Dendritic cell treated with granulocyte-macrophage colony-stimulating factor and Interleukin-4, amounts not matched to agents 40 ng/mL and 50 ng/mL, for 4 days (primary cell): ENCODE results near the gene POLA2.

Experiments
- H3K27ac Mint-ChIP-seq: one replicate; pipeline ENCODE4 v1.8.0; 2022; ENCODE audit warnings: mild to moderate bottlenecking, mixed read lengths
- H3K27me3 Mint-ChIP-seq: one replicate; pipeline ENCODE4 v1.8.0; 2022; ENCODE audit warnings: mild to moderate bottlenecking, mixed read lengths
- H3K36me3 Mint-ChIP-seq: one replicate; pipeline ENCODE4 v1.8.0; 2022; ENCODE audit warnings: low read depth, mixed read lengths
- H3K4me1 Mint-ChIP-seq: one replicate; pipeline ENCODE4 v1.8.0; 2022; ENCODE audit warnings: low read depth, mixed read lengths
- H3K4me3 Mint-ChIP-seq: one replicate; pipeline ENCODE4 v1.8.0; 2022; ENCODE audit warnings: mild to moderate bottlenecking, moderate library complexity, mixed read lengths
- H3K9me3 Mint-ChIP-seq: one replicate; pipeline ENCODE4 v1.8.0; 2022; ENCODE audit warnings: mixed read lengths
- intact Hi-C: fragments of 100-400 bp; cut with micrococcal nuclease; formaldehyde crosslinking; loops from one replicate; pipeline ENCODE4 v1.15.0; 2022

Gene POLA2, protein sequence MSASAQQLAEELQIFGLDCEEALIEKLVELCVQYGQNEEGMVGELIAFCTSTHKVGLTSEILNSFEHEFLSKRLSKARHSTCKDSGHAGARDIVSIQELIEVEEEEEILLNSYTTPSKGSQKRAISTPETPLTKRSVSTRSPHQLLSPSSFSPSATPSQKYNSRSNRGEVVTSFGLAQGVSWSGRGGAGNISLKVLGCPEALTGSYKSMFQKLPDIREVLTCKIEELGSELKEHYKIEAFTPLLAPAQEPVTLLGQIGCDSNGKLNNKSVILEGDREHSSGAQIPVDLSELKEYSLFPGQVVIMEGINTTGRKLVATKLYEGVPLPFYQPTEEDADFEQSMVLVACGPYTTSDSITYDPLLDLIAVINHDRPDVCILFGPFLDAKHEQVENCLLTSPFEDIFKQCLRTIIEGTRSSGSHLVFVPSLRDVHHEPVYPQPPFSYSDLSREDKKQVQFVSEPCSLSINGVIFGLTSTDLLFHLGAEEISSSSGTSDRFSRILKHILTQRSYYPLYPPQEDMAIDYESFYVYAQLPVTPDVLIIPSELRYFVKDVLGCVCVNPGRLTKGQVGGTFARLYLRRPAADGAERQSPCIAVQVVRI

DNA sequence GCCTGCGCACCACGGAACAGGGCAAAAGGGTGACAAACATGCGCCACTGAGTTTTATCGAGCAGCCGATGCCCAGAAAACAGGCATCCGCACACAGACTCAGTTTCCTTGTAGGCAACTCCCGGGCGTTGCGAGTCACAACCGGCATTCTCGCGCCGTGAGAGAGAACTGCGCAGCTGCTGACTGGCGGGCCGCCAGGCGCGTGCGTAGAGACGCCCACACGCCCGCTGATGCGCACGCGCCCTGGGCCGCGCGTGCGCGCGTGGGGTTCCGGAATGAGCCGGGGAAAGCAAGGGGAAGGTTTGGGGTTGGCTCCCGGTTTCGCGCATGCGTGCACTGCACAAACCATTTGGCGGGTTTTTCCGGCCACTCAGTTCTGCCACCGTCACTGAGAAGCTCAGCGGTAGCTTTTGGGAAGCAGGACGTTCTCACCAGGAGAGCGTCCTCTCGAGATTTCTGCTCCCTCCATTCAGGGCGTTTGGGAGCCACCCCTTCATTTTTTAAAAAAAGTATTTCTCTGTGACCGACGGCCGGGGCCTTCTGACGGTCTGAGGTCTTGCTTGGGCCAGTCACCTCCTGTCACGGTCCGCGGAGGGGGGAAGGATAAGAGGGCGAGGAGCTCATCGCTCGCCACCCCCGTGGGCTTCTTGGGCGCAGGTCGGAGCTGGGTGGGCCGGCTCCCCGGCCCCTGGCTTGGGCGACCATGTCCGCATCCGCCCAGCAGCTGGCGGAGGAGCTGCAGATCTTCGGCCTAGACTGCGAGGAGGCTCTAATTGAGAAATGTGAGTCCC is at the start of gene POLA2:
POLA2 (plus strand) TSS at position 372 of the 790 bp plus-strand sequence; CDS start at position 703, 331 bp downstream.
- peaks cover 33% of the 10 kb centered on the region for H3K4me1 Mint-ChIP-seq
- H3K27me3 Mint-ChIP-seq: no peaks in the 10 kb centered on the region
- H3K9me3 Mint-ChIP-seq: no peaks in the 10 kb centered on the region
- H3K4me3 Mint-ChIP-seq: peak within 1 kb of the TSS; percentile 76
- peaks cover 19% of the 10 kb centered on the region for H3K36me3 Mint-ChIP-seq
- H3K27ac Mint-ChIP-seq: peak within 1 kb of the TSS; percentile 90
- intact Hi-C loops: no loop called here

DNA sequence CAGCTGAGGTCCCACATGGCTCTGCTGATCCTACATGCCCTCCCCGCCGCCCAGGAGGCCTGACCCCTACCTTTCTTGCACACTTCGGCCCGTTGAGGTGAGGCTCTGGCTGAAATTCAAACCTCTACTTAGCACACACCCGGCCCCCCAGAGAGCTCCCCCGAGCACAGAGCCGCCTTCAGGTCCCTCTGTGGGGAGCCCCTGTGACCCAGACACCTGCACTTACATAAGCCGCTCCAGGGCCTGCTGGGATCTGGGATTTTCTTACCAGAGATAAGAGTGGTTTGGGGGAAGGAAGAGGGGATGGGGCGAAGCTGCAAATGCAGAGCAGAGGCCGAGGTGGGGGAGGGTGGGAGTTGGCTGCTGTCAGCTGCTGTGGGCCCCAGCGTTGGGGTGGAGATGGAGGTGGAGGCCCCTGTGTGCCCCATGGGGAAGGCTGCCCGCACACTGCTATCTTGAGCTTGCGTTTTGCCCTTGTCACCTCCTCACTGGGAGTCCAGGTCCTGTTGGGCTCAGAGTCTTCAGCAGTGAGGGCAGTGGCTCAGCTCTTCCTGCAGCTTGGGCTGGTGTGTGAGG is 49.4 kb upstream of the POLA2 start:
- H3K9me3 Mint-ChIP-seq: peaks cover 6% of the 10 kb centered on the region
- H3K27me3 Mint-ChIP-seq: peaks cover 5% of the 10 kb centered on the region
- H3K27ac Mint-ChIP-seq: no peak overlapping the region
- H3K36me3 Mint-ChIP-seq: peaks cover 50% of the 10 kb centered on the region
- peaks cover 40% of the 10 kb centered on the region for H3K4me1 Mint-ChIP-seq
- H3K4me3 Mint-ChIP-seq: no peak overlapping the region
- intact Hi-C loops: no loop called here

DNA sequence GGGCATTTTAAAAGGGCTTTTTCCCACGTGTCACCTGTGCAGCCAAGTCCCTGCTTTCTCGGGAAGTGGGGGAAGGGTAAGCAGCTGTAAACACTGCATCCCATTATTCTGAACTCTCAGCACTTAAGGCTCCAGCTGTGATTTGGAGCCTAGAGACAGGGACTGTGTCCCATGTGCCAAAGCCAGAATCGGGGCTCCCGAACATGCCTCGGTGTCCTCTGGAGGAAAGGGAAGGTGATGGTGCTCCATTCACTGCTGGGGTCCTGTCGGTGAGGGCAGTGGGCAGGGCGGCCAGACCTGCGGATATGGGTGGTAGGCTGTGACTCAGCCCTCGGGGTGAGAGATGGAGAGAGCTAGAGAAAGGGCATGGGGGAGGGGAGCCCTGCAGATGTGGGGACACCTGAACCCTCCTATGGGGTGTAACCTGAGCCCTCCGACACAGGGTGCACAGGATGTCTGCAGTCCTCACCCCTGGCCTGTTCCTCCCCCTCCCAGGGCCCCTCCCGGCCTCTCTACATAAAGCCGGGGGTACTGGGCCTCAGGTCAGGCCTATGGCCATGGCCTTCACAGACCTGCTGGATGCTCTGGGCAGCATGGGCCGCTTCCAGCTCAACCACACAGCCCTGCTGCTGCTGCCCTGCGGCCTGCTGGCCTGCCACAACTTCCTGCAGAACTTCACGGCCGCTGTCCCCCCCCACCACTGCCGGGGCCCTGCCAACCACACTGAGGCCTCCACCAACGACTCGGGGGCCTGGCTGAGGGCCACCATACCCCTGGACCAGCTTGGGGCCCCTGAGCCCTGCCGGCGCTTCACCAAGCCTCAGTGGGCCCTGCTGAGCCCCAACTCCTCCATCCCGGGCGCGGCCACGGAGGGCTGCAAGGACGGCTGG is 48.2 kb upstream of the POLA2 start:
- Mint-ChIP-seq H3K4me1 (peaks cover 30% of the 10 kb centered on the region), H3K36me3 (peaks cover 38% of the 10 kb centered on the region), H3K27me3 (peaks cover 5% of the 10 kb centered on the region), H3K27ac (no peak overlapping the region), H3K9me3 (peaks cover 6% of the 10 kb centered on the region), H3K4me3 (no peak overlapping the region)
- intact Hi-C loops: no loop called here

DNA sequence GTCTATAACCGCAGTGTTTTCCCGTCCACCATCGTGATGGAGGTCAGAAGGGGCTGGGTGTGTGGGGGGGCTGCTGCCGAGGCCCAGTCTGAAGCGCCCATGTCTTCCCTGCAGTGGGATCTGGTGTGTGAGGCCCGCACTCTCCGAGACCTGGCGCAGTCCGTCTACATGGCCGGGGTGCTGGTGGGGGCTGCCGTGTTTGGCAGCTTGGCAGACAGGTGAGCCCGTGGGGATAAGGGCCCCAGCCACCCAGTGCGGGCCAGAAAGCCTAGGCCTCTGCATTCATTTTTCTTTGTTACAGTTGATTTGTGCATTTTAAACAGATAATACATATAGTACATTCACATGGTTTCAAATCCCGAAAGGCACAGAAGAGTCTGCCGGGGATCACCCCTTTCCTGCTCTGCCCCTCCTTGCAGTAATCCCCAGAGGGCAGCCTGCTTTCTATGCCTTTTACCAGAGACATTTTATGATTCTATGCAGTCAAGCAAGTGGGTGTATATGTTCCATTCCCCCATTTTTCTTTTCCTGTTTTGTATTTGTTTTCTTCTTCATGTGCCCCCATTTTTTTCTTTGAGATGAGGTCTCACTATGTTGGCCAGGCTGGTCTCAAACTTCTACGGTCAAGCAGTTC is 47.4 kb upstream of the POLA2 start:
- Mint-ChIP-seq H3K4me3 (no peak overlapping the region), H3K27me3 (peaks cover 7% of the 10 kb centered on the region), H3K4me1 (peaks cover 26% of the 10 kb centered on the region), H3K9me3 (peaks cover 6% of the 10 kb centered on the region), H3K27ac (no peak overlapping the region), H3K36me3 (peaks cover 30% of the 10 kb centered on the region)
- intact Hi-C loops: no loop called here

DNA sequence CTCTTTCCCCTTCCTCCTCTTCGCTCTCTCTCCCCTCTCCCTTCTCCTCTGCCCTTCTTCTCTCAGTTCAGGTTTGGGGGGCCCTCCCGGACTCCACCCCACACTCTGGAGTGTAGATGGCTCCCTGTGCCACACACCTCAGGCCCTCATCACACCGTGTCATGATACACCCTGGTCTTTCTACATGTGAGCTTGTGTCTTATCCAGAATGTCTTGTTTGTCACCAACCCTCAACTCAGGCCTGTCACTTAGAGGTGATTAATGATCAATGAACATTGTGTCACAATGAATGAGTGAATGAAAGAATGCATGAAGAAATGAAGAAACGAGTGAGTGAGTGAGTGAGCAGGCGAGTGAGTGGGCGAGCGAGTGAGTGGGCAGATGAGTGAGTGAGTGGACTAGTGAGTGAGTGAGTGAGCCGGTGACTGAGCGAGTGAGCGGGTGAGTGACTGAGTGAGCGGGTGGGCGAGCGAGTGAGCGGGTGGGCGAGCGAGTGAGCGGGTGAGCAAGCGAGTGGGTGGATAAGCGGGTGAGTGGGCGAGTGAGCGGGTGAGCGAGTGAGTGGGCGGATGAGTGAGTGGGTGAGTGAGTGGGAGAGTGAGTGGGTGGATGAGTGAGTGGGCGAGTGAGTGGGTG is 46.2 kb upstream of the POLA2 start:
- Mint-ChIP-seq H3K27ac (no peak overlapping the region), H3K4me3 (no peak overlapping the region), H3K9me3 (peaks cover 6% of the 10 kb centered on the region), H3K36me3 (peaks cover 18% of the 10 kb centered on the region), H3K27me3 (peaks cover 10% of the 10 kb centered on the region), H3K4me1 (peaks cover 36% of the 10 kb centered on the region)
- intact Hi-C loops: no loop called here

DNA sequence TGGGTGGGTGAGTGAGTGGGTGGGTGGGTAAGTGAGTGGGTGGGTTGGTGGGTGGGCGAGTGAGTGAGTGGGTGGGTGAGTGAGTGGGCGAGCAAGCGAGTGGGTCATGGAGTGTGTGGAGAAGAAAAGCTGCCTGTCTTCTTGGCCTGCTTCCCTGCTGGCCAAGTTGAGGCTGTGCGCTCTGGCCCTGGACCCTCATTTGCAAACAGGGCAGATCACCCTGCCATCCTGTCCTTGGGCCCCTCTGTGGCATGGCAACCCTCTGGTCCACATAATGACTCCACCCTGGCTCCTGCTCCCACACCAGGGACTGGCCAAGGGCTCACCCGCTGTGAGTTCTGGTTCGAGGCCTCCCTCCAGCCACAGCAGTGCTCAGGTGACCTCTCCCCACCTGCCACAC is 44.9 kb upstream of the POLA2 start:
- Mint-ChIP-seq H3K27ac (no peak overlapping the region), H3K9me3 (peaks cover 6% of the 10 kb centered on the region), H3K36me3 (peaks cover 5% of the 10 kb centered on the region), H3K4me3 (no peak overlapping the region), H3K27me3 (peaks cover 10% of the 10 kb centered on the region), H3K4me1 (peaks cover 36% of the 10 kb centered on the region)
- intact Hi-C loops: no loop called here

DNA sequence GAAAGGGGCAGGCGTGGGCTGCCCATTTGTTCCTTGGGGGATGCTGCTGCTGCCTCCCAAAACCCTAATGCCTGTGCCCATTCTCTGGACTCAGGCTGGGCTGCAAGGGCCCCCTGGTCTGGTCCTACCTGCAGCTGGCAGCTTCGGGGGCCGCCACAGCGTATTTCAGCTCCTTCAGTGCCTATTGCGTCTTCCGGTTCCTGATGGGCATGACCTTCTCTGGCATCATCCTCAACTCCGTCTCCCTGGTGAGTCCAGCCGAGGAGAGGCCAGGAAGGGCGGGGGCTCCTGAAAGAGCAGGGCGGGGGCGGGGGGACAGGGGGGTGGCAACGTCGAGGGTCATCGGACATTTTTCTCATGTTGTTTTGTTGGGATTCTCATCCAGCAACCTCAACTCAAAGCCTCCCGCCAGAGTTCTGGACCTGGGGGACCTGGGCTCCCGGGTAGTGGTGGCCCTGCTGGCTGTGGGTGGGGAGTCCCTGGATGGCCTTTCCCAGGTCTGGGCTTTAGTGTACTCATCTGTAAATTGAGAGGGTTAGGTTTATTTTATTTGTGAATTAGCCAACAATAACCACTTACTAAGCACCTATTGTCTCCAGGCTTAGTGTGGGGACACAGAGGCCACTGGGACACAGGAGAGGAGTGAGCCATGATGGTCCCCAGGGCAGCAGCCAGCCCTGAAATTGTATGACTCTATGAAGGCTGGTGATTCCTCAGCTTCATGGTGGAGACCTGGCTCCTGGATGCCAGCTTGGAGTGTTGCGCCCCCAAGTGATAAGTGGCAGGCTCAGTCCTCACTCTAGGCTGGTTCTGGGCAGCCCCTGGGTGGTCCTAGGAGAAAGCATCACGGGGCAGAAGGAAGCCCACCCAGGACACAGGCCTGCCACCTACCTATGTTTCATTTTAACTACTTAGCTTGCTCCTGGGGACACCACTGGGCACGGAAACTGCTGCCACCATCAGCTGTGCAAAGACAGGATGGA is 44.0 kb upstream of the POLA2 start:
- intact Hi-C loops: no loop called here
- Mint-ChIP-seq H3K27me3 (peaks cover 10% of the 10 kb centered on the region), H3K27ac (no peak overlapping the region), H3K36me3 (no peaks in the 10 kb centered on the region), H3K4me1 (peaks cover 41% of the 10 kb centered on the region), H3K4me3 (no peak overlapping the region), H3K9me3 (peaks cover 6% of the 10 kb centered on the region)

DNA sequence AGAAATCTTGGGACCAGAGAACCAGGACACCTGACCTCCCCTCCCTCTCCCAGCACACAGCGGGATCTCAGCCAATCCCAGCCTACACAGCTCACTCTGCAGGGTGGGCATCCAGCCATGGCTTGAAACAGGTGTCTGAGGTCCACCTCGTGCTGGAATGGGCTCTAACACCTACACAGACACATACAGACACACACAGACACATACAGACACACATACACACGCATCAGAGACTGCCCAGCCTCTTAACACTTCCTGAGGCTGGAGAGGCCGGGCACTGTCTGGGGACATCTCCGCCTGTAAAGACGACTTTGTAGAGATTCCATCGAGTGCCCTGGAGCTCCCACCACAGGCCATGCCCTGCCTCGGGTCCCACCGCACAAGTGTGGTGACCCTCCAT is 43.3 kb upstream of the POLA2 start:
- no peak overlapping the region for H3K4me3 Mint-ChIP-seq
- H3K9me3 Mint-ChIP-seq: peaks cover 6% of the 10 kb centered on the region
- H3K36me3 Mint-ChIP-seq: no peaks in the 10 kb centered on the region
- intact Hi-C loops: no loop called here
- no peak overlapping the region for H3K27ac Mint-ChIP-seq
- peaks cover 8% of the 10 kb centered on the region for H3K27me3 Mint-ChIP-seq
- H3K4me1 Mint-ChIP-seq: peaks cover 40% of the 10 kb centered on the region

DNA sequence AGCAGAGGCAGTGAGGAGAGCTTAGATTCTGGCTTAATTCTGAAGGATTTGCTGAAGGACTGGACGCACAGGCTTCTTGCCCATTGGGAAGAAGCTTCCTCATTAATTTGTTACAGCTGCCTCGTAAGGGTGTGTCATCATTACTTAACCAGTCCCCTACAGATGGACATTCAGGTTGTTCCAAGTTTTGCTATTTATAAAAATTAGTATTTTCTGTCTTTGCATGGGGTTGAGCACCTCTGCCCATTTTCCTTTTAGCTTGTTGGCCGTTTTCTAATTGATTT is 41.9 kb upstream of the POLA2 start:
- intact Hi-C loops: no loop called here
- Mint-ChIP-seq H3K4me1 (peaks cover 41% of the 10 kb centered on the region), H3K9me3 (peaks cover 6% of the 10 kb centered on the region), H3K27me3 (peaks cover 9% of the 10 kb centered on the region), H3K27ac (no peak overlapping the region), H3K4me3 (no peak overlapping the region), H3K36me3 (no peaks in the 10 kb centered on the region)

DNA sequence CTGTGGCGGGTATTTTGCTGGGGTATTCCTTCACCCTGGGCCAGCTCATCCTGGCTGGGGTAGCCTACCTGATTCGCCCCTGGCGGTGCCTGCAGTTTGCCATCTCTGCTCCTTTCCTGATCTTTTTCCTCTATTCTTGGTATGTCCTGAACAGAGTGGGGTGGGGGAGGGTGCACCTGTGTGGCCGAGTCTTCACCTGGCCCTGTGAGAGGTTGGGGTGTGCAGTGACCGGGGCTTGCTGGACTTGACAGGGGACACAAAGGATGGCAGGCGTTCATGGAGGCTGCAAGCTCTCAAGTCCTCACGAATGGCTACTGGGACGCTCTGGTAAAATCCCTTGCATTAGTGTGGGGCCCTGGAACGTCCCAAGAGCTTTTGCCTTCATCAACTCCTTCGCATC is 40.7 kb upstream of the POLA2 start:
- peaks cover 1% of the 10 kb centered on the region for H3K9me3 Mint-ChIP-seq
- no peak overlapping the region for H3K27ac Mint-ChIP-seq
- no peak overlapping the region for H3K4me3 Mint-ChIP-seq
- intact Hi-C loops: no loop called here
- H3K36me3 Mint-ChIP-seq: no peaks in the 10 kb centered on the region
- H3K4me1 Mint-ChIP-seq: peaks cover 46% of the 10 kb centered on the region
- H3K27me3 Mint-ChIP-seq: peaks cover 7% of the 10 kb centered on the region

DNA sequence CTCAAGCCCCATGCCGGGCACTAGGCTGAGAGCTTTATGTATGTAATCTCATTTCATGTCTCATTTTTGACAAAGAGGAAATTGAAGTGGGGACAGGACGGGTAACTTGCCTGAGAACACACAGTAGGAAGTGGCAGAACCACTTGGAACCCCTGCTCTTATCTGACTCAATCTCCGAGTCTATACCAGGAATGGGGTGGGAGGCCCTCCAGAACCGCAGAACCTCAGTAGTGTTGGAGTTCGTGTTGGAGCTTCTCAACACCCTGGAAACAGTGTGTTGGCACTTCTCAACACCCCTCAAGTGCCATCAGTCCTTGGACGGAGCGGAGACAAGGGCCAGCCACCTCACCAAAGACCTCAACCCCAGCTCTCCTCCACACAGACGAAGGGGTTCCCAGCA is 38.8 kb upstream of the POLA2 start:
- Mint-ChIP-seq H3K27me3 (peaks cover 7% of the 10 kb centered on the region), H3K4me3 (no peak overlapping the region), H3K36me3 (no peaks in the 10 kb centered on the region), H3K27ac (no peak overlapping the region), H3K4me1 (peaks cover 55% of the 10 kb centered on the region), H3K9me3 (no peaks in the 10 kb centered on the region)
- intact Hi-C loops: no loop called here

DNA sequence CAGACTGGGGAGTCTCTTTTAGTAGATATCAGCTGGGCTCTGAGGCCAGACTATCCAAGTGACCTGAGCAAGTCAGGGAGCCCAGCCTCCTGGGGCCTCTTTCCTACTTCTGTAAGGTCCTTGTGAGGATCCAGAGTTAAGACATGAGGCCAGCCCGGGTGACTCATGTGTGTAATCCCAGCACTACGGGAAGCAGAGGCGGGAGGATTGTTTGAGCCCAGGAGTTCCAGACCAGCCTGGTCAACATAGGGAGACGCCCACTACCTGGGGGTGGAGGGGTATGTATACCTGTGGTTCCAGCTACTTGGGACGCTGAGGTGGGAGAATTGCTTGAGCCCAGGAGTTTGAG is 36.9 kb upstream of the POLA2 start:
- H3K36me3 Mint-ChIP-seq: no peaks in the 10 kb centered on the region
- peak overlapping the region; percentile 82 for H3K27ac Mint-ChIP-seq
- peak overlapping the region; percentile 92 for H3K4me3 Mint-ChIP-seq
- peaks cover 46% of the 10 kb centered on the region for H3K4me1 Mint-ChIP-seq
- intact Hi-C loops: no loop called here
- H3K27me3 Mint-ChIP-seq: peaks cover 3% of the 10 kb centered on the region
- no peaks in the 10 kb centered on the region for H3K9me3 Mint-ChIP-seq
